ENCODE results near the gene ITPK1.

DNA sequence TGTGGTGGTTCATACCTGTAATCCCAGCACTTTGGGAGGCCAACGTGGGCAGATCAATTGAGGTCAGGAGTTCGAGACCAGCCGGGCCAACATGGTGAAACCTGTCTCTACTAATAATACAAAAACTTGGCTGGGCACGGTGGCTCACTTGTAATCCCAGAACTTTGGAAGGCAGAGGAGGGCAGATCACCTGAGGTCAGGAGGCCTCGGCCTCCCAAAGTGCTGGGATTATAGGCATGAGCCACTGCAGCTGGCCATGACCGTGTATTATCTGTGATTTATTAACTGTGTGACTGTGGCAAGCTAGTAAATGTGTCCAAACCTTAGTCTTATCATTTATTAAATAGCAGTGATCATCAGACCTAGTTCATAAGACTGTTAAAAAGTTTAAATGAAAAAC, 7.1 kb upstream of the ITPK1 start:
- TF ChIP-seq, protein P1, sequence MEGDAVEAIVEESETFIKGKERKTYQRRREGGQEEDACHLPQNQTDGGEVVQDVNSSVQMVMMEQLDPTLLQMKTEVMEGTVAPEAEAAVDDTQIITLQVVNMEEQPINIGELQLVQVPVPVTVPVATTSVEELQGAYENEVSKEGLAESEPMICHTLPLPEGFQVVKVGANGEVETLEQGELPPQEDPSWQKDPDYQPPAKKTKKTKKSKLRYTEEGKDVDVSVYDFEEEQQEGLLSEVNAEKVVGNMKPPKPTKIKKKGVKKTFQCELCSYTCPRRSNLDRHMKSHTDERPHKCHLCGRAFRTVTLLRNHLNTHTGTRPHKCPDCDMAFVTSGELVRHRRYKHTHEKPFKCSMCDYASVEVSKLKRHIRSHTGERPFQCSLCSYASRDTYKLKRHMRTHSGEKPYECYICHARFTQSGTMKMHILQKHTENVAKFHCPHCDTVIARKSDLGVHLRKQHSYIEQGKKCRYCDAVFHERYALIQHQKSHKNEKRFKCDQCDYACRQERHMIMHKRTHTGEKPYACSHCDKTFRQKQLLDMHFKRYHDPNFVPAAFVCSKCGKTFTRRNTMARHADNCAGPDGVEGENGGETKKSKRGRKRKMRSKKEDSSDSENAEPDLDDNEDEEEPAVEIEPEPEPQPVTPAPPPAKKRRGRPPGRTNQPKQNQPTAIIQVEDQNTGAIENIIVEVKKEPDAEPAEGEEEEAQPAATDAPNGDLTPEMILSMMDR (conservative IDR thresholded peaks at IDR 0.05; ENCODE audit: low read depth, low read length) = no peak
- TF ChIP-seq EZH2phosphoT487 (IDR thresholded peaks at IDR 0.05; ENCODE audit: borderline replicate concordance, low read length) (no peak), EZH2 (IDR thresholded peaks at IDR 0.05; ENCODE audit: low read length, unreplicated experiment) (no peak)

Data from PC-3 (cell line).